MM.1S (cell line): ENCODE measurements around the gene PI4KA.
A peak's percentile ranks its signal among the peaks of the same experiment; 100 is the strongest.
"Not testable (repeated sequence)": the region's sequence is repeated elsewhere in the genome, so short reads cannot be mapped to it uniquely, and the experiment has no call there.

Experiments used
- DNase-seq: peaks from one replicate; pipeline ENCODE4 v3.0.0-alpha.2; 2015
- H2AFZ ChIP-seq: fragments of 300-600 bp; sonication (generic); 2 replicates; pipeline ENCODE4 v1.6.0; 2016; ENCODE audit warnings: antibody characterized with exemption, low read length
- H3F3A ChIP-seq: fragments of 300-600 bp; sonication (generic); 2 replicates; pipeline ENCODE4 v1.6.1; 2016; ENCODE audit warnings: mild to moderate bottlenecking, antibody characterized with exemption, low read length, moderate library complexity, mixed read lengths; ENCODE audit not compliant: insufficient read depth
- H3K27ac ChIP-seq: fragments of 300-600 bp; sonication (generic); 2 replicates; pipeline ENCODE4 v1.5.1; 2016; ENCODE audit warnings: mild to moderate bottlenecking, low read length
- H3K27me3 ChIP-seq: fragments of 300-600 bp; sonication (generic); replicated peaks from 2 replicates; pipeline ENCODE4 v1.6.0; 2016; ENCODE audit warnings: low read length; ENCODE audit not compliant: insufficient read depth
- H3K36me3 ChIP-seq: fragments of 300-600 bp; sonication (generic); replicated peaks from 2 replicates; pipeline ENCODE4 v1.6.1; 2016; ENCODE audit warnings: mild to moderate bottlenecking, low read length, mixed read lengths; ENCODE audit not compliant: insufficient read depth
- H3K4me1 ChIP-seq: fragments of 300-600 bp; sonication (generic); 2 replicates; pipeline ENCODE4 v1.6.1; 2016; ENCODE audit warnings: low read length, mixed read lengths
- H3K4me2 ChIP-seq: fragments of 300-600 bp; sonication (generic); 2 replicates; pipeline ENCODE4 v1.6.0; 2016; ENCODE audit warnings: low read depth, low read length
- H3K4me3 ChIP-seq: fragments of 300-600 bp; sonication (generic); 2 replicates; pipeline ENCODE4 v1.5.1; 2016; ENCODE audit warnings: low read length, mixed read lengths
- H3K79me2 ChIP-seq: fragments of 300-600 bp; sonication (generic); 2 replicates; pipeline ENCODE4 v1.6.1; 2016; ENCODE audit warnings: mixed run types, low read length, mixed read lengths
- H3K9ac ChIP-seq: fragments of 300-600 bp; sonication (generic); 2 replicates; pipeline ENCODE4 v1.6.1; 2016; ENCODE audit warnings: low read length, mixed read lengths
- H3K9me2 ChIP-seq: fragments of 300-600 bp; sonication (generic); replicated peaks from 2 replicates; pipeline ENCODE4 v1.6.1; 2016; ENCODE audit warnings: mild to moderate bottlenecking, low read length, mixed read lengths; ENCODE audit not compliant: insufficient read depth
- H3K9me3 ChIP-seq: fragments of 300-600 bp; sonication (generic); replicated peaks from 2 replicates; pipeline ENCODE4 v1.6.1; 2016; ENCODE audit warnings: mild to moderate bottlenecking, low read length, mixed read lengths; ENCODE audit not compliant: insufficient read depth
- H4K20me1 ChIP-seq: fragments of 300-600 bp; sonication (generic); 2 replicates; pipeline ENCODE4 v1.6.1; 2016; ENCODE audit warnings: mild to moderate bottlenecking, low read length, moderate library complexity, mixed read lengths; ENCODE audit not compliant: insufficient read depth

The PI4KA gene

GRCh38 chr22:20709966-20710365, 148.6 kb downstream of the PI4KA start:
- not testable (repeated sequence) for H3K27me3 ChIP-seq, H3F3A ChIP-seq, H2AFZ ChIP-seq, H3K9me2 ChIP-seq, H3K9ac ChIP-seq, H3K4me1 ChIP-seq, H3K9me3 ChIP-seq, H3K27ac ChIP-seq, DNase-seq, H3K4me2 ChIP-seq, H3K36me3 ChIP-seq, H3K4me3 ChIP-seq, H4K20me1 ChIP-seq, H3K79me2 ChIP-seq

- H3K4me2 ChIP-seq, DNase-seq: not testable (repeated sequence)
Measured at GRCh38 chr22:20707549-20708118, 151.0 kb downstream of the PI4KA start.

DNA sequence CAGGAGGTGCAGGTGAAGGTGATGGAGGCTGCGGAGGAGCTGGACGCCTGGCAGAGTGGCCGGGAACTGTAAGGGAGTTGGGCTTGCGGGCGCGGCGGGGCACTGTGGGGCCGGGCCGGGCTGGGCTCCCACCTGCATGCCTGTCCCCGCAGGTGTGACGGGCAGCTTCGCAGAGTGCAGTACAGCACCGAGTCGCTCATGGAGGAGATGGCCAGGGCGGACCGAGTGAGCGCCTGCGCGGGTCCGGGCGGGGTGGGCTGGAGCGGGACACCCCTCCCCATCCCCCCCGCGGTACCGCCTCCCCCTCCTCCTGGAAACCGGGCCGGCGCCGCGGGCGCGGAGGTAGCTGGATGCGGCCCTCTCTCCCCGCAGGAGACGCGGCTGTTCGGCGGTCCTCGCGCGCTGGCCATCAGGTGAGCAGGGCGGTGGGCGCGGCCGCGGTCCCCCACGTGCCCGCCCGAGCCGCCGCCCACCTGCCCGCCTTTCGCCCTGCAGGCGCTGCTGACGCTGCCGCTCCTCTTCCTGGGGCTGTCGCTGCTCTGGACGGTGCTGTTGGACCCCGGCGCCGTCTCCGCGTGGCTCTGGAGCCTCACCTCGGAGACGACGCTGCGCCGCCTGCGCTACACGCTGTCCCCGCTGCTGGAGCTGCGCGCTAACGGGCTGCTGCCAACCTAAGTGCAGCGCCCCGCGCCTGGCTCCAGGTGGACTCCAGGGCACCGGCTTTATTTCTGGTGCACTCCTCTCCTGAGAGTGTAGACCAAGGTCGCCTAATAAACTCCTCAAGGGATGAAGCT, 154.6 kb downstream of the PI4KA start:
- not testable (repeated sequence) for DNase-seq, H3K27me3 ChIP-seq, H3K9me2 ChIP-seq, H3F3A ChIP-seq, H3K4me1 ChIP-seq, H3K79me2 ChIP-seq, H3K4me3 ChIP-seq, H2AFZ ChIP-seq, H3K9ac ChIP-seq, H3K27ac ChIP-seq, H3K9me3 ChIP-seq, H3K36me3 ChIP-seq, H4K20me1 ChIP-seq
- H3K4me2 ChIP-seq, result peak overlapping the region; percentile 24; the same call in 1 of the 2 replicates

More at GRCh38 chr22:20707549-20708118, 151.0 kb downstream of the PI4KA start:
- not testable (repeated sequence) for H3K27me3 ChIP-seq, H3K4me3 ChIP-seq, H3K9me3 ChIP-seq, H2AFZ ChIP-seq, H3K4me1 ChIP-seq, H4K20me1 ChIP-seq, H3K9me2 ChIP-seq, H3K27ac ChIP-seq, H3K36me3 ChIP-seq, H3K79me2 ChIP-seq, H3K9ac ChIP-seq, H3F3A ChIP-seq

GRCh38 chr22:20703414-20703806, 155.2 kb downstream of the PI4KA start:
- not testable (repeated sequence) for H2AFZ ChIP-seq, H3K27me3 ChIP-seq, H3K9me3 ChIP-seq, H3K9ac ChIP-seq, H3K36me3 ChIP-seq, H3K79me2 ChIP-seq, H3K27ac ChIP-seq, DNase-seq, H3F3A ChIP-seq, H3K4me1 ChIP-seq, H3K4me3 ChIP-seq, H4K20me1 ChIP-seq, H3K9me2 ChIP-seq
- H3K4me2 ChIP-seq, result peak overlapping the region; percentile 24; the same call in 1 of the 2 replicates

- not testable (repeated sequence) for H3K9me2 ChIP-seq, H3K4me1 ChIP-seq, H3F3A ChIP-seq, H3K36me3 ChIP-seq, H3K27me3 ChIP-seq, H3K79me2 ChIP-seq, H3K9me3 ChIP-seq, H4K20me1 ChIP-seq
- 0 out of 2 replicates have a peak overlapping the region, but pooled peaks have one; percentile 48 for H2AFZ ChIP-seq
- H3K4me3 ChIP-seq, result peak overlapping the region; percentile 59
- 0 out of 2 replicates have a peak overlapping the region, but pooled peaks have one; percentile 29 for H3K9ac ChIP-seq
- DNase-seq, result peak; percentile 95
- peak overlapping the region; percentile 64; the same call in 1 of the 2 replicates for H3K27ac ChIP-seq
- peak overlapping the region; percentile 53; the same call in 1 of the 2 replicates for H3K4me2 ChIP-seq
Measured at GRCh38 chr22:20702546-20703413, 155.8 kb downstream of the PI4KA start.

DNA sequence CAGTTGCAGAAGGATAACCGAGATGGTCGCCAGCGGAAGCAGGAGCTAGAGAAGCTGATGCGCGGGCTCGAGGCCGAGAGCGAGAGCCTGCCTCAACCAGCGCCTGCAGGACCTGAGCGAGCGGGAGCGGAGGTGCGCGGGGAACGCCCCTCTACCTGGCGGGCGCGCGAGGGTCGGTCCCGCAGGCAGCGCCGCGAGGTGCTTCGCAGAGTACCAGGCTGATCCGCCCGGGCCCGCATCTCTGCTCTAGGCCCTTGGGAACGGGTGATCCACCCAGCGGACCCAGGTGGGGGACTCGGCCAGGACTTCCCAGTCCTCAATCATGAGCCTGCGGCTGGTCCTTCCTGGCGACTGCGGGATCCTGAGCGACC, 156.5 kb downstream of the PI4KA start:
- not testable (repeated sequence) for H3K9me3 ChIP-seq, H2AFZ ChIP-seq, H3K27me3 ChIP-seq, H4K20me1 ChIP-seq, H3K4me1 ChIP-seq, H3K27ac ChIP-seq, H3K9ac ChIP-seq, H3K36me3 ChIP-seq, H3K79me2 ChIP-seq, H3F3A ChIP-seq, H3K9me2 ChIP-seq, DNase-seq
- Histone ChIP-seq H3K4me2 (peak overlapping the region; percentile 53; the same call in 1 of the 2 replicates), H3K4me3 (peak overlapping the region; percentile 59)

DNA sequence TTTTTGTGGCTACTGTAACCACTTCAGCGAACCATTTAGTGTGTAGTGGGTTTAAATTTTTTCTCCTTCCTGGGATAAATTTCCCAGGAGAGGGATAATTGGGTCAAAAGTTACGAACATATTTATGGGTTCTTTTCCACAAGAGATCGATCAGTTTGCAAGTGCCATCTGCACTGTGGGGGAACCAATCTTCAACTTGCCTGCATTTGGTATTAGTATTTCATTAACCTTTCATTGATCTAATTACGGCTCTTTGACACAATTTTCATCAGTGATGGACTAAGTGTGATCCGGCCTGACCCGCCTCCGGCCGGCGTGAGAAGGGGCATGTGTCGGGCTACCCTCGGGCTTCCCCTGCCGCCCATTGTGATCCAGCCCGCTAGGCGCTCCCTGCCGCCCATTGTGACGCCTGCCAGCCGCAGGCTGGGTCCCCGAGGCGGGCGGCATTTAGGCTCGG, 156.9 kb downstream of the PI4KA start:
- not testable (repeated sequence) for H4K20me1 ChIP-seq, H3K27me3 ChIP-seq, H3K27ac ChIP-seq, H3K9ac ChIP-seq, H3K79me2 ChIP-seq, DNase-seq, H3K9me2 ChIP-seq, H2AFZ ChIP-seq, H3K4me1 ChIP-seq, H3K36me3 ChIP-seq, H3F3A ChIP-seq, H3K9me3 ChIP-seq
- Histone ChIP-seq H3K4me3 (peak overlapping the region; percentile 42), H3K4me2 (peak overlapping the region; percentile 53; the same call in 1 of the 2 replicates)
